GM21576 (cell line): Measurements from ENCODE around the gene MPV17L.
"Not testable (repeated sequence)": the region's sequence is repeated elsewhere in the genome, so short reads cannot be mapped to it uniquely, and the experiment has no call there.

Source experiments
- ATAC-seq: cut with Tn5 transposase; IDR thresholded peaks from one replicate; pipeline ENCODE4 v1.9.1; 2021; ENCODE audit warnings: mild to moderate bottlenecking, moderate library complexity; ENCODE audit not compliant: unreplicated experiment

Gene MPV17L

GRCh38 chr16:15395631-15396508, at the start of gene MPV17L:
MPV17L (plus strand) TSS chr16:15395754; CDS start chr16:15395898, 144 bp downstream.
- ATAC-seq, result not testable (repeated sequence)

GRCh38 chr16:15348721-15349120, 46.8 kb upstream of the MPV17L start:
- not testable (repeated sequence) for ATAC-seq

GRCh38 chr16:15351251-15351650, 44.3 kb upstream of the MPV17L start:
- ATAC-seq, result not testable (repeated sequence)

DNA sequence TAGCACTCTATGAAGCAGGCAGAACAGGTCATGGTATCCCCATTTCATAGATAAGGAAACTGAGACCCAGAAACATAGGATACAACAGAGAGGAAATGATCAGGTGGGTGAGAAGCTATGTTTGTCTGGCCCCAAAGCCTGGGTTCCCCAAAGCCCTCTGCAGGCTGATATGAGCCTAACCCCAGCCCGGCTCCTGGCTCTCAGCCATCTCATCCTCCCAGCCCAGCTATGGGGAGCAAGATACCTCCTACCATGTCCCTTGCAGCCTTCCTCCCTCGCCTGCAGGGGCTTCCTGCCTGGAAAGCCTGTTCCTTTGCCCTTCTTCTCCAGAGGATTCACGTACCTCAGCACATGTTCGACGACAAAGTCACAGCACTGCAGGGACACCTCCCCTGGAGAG, 43.8 kb upstream of the MPV17L start:
- ATAC-seq, result not testable (repeated sequence)

GRCh38 chr16:15352852-15353251, 42.7 kb upstream of the MPV17L start:
- not testable (repeated sequence) for ATAC-seq

GRCh38 chr16:15354846-15355245, 40.7 kb upstream of the MPV17L start:
- ATAC-seq, result not testable (repeated sequence)

DNA sequence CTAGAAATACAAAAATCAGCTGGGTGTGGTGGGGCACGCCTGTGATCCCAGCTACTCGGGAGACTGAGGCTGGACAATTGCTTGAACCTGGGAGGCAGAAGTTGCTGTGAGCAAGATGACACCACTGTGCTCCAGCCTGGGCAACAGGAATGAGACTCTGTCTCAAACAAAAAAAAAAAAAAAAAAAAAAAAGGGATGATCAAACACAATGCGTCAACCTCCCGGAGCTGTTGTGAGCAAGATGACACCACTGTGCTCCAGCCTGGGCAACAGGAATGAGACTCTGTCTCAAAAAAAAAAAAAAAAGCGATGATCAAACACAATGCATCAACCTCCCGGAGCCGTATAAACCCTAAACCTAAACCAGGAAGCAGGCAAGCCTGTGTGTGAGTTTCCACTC, 38.1 kb upstream of the MPV17L start:
- ATAC-seq, result not testable (repeated sequence)

GRCh38 chr16:15378194-15378593, 17.4 kb upstream of the MPV17L start, which contains the start of gene NPIPA5:
NPIPA5 (minus strand) TSS chr16:15378294; CDS start chr16:15378294, 0 bp downstream.
- ATAC-seq, result not testable (repeated sequence)

DNA sequence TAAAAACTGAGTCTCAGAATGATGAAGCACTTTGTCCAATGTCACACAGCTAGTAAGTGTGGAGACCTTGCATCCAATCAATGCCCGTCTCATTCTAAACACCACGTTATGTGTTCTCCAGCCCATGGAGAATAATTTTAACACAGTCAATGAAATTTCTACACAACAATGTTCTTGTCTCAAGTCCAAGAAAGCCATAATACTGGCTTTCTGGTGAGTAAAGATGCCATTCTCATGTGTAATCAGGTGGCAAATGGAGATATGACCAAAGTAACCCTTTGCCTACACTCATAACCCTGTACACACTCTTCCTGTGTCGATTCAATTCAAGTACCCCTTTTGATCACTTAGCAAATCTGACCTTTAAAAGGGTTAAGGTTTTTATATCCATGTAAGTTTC, 12.7 kb upstream of the MPV17L start:
- not testable (repeated sequence) for ATAC-seq

GRCh38 chr16:15388060-15388459, 7.5 kb upstream of the MPV17L start:
- not testable (repeated sequence) for ATAC-seq

GRCh38 chr16:15389916-15390315, 5.6 kb upstream of the MPV17L start:
- not testable (repeated sequence) for ATAC-seq

GRCh38 chr16:15393025-15393424, 2.5 kb upstream of the MPV17L start:
- not testable (repeated sequence) for ATAC-seq

- not testable (repeated sequence) for ATAC-seq
These were observed 915 bp downstream of the MPV17L start for GRCh38 chr16:15396509-15396829.

DNA sequence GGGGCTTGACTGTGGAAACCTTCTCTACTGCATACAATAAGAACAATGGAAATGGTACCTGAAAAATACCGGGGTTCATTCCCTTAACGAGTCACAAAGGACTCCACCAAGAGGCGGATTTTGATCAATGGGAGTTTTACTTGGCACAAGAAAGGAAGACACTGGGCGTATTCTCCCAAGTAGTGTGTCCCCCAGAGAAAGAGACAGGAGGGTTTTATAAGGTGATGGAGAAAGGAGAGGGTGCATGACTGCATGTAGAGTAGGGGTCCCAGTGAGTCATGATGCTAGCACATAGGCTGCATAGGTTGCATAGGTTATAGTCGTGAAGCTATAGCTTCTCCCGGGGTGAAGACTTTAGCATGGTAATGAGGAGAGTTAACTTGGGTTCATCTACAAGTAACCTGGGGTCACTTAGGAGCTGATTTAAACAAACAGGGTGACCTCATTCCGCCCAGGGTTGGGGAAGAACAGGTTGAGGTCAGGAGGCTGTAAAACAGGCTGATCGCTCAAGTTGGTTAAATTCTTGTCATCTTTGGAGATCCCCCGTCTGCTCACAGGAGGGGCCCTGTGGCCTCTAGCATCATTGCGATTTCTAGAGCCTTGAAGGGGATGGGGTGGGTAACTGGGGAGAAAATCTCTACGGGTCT, 1.5 kb downstream of the MPV17L start:
- ATAC-seq, result no peak

GRCh38 chr16:15398618-15399316, 3.2 kb downstream of the MPV17L start:
- ATAC-seq, result no peak

- no peak for ATAC-seq
These were observed 3.8 kb downstream of the MPV17L start for GRCh38 chr16:15399317-15399716.

- ATAC-seq, result not testable (repeated sequence)
These were observed 4.8 kb downstream of the MPV17L start for GRCh38 chr16:15400314-15400713.

GRCh38 chr16:15401972-15402371, 6.4 kb downstream of the MPV17L start:
- no peak for ATAC-seq

- no peak for ATAC-seq
These were observed 7.9 kb downstream of the MPV17L start for GRCh38 chr16:15403392-15403995.

- ATAC-seq, result not testable (repeated sequence)
These were observed 8.5 kb downstream of the MPV17L start for GRCh38 chr16:15404091-15404490.

GRCh38 chr16:15404792-15405191, 9.2 kb downstream of the MPV17L start:
- ATAC-seq, result no peak
